EL (cell line): ENCODE measurements around the gene RAB17.

Source experiments
- DNase-seq: peaks from one replicate; pipeline ENCODE4 v3.0.0-alpha.2; 2016

RAB17 gene

GRCh38 chr2:237590272-237591140 lies at the start of gene RAB17:
RAB17 (minus strand) TSS chr2:237590734; CDS start chr2:237586154, 4,580 bp downstream.
- peak; percentile 33 for DNase-seq

- DNase-seq = no peak
These were observed 49.3 kb upstream of the RAB17 start for GRCh38 chr2:237639836-237640220.

DNA sequence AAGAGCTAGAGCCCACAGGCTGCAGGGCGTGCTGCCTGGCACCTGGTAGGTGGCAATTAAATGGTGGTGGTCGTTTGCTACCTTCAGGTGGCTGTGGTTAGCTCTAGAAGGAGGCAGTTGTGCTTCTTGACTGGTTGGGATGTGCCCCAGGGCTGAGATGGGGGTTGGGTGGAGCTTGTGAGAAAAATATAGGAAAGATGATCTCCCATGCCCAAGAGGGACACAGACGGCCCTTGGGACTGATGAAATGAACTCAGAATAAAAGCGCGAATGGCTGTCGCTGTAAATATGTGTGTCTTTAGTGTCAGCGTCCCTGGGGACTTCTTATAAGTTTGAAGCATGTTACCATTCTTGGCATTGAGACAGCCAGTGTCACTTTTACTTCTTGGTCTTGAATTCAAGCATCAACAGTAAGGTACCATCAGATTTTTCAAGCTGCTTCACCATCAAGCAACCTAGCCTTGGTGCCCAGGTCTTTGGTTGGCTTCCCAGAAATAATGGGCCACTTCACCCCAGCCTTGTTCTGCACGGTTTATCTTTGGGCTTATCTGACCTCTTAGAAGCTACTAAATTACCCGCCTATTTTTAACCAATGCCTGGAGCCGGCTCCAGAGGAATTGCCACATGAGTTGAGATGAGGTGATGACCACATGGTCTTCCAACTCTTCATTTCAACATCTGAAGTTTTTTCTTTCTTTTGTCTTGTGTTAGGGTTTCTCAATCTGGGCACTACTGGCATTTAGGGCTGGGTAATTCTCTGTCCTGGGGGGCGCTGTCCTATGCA lies 48.7 kb upstream of the RAB17 start:
- DNase-seq = no peak

DNA sequence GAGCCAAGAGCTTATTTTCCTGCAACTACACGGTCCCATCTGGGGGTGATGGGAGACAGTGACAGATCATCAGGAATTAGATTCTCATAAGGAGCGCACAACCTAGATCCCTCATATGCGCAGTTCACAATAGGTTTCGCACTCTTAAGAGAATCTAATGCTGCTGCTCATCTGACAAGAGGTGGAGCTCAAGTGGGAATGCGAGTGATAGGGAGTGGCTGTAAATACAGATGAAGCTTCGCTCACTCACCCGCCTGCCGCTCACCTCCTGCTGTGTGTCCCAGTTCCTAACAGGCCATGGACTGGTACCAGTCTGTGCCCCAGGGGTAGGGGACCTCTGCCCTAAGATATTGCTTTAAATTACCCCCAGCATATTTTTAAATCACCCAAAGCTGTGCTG lies 47.6 kb upstream of the RAB17 start:
- no peak for DNase-seq

DNA sequence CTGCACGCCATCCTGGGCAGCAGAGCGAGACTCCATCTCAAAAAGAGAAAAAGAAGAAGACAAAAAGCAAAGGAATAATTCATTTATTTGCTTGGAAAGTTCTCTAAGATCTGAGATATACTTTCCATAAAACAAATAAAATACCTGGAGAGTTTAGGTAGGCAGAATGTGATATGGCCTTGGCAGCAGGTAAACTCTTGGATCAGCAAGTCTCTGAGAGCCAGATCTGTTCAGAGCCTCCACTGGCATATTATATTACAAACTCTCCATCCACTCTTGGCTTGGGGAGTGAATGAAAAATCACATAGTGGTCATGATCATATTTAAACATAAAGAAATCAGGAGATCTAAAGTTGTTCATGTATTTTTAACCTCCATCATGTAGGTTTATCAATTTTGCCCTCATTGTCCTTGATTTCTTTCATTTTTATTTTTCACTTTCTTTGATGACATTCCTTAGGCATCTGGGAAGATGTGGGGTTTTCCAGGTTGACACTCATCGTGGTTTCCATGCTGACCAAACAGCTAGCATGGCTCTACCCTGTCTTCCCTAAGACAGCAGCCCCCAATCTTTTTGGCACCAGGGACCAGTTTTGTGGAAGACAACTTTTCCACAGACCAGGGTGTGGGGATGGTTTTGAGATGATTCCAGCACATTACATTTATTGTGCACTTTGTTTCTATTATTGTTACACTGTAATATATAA lies 47.0 kb upstream of the RAB17 start:
- DNase-seq = no peak

DNA sequence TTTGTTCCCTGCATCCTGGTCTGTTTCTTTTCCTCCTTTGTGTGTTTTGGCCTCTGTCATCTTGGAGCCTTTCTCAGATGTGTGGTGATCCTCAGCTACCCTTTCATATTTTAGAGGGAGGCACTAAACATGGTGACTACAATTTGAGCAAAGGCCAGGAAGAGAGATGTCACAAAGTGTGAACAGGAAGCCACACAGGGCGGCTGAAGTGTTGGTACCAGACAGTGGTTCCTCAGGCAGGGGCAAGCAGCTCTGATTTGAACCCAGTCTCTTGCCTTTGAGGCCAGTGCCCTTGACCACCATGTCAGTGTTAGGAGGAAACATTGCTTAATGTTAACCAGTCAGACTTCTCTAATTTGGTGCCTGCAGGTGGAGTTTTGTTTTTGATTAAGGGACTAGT lies 46.0 kb upstream of the RAB17 start:
- no peak for DNase-seq

GRCh38 chr2:237633061-237633561 lies 42.6 kb upstream of the RAB17 start:
- DNase-seq = no peak

GRCh38 chr2:237631801-237632585 lies 41.5 kb upstream of the RAB17 start:
- DNase-seq = no peak

DNA sequence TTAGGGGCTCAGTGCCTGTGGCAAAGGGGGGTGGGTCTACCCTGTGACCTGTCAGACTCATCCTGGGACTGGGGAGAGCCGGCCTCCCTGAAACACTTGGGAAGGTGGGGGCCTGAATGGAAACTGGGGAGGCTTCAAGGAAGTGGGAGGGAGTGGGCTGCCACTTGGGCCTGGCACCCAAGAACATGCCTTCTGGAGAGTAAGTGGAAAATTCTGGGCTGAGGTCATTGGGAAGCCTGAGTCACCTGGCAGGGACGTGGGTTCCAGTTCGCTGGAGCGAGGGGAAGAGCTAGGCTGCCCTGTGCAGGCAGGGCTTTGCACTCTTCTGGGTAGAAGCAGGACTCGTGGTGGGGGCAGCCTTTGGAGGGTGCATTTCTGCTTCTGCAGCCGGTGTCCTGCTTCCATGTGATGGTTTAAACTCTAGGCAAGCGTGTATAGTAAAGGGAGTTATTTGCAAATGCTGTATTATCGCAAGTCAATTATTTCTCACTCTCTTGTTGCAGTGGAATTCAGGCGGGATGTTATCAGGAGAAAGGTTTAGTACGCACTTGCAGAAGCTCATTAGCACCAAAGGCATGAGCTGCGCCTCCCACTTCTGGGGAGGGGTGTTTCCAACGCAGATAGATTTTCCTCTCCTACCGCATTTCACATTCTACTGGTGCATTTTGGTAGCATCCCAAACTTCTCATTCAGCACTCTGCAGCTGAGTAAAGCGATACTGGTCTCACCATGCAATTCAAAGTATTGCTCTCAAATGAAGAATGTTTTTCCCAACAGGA lies 40.7 kb upstream of the RAB17 start:
- DNase-seq = no peak

DNA sequence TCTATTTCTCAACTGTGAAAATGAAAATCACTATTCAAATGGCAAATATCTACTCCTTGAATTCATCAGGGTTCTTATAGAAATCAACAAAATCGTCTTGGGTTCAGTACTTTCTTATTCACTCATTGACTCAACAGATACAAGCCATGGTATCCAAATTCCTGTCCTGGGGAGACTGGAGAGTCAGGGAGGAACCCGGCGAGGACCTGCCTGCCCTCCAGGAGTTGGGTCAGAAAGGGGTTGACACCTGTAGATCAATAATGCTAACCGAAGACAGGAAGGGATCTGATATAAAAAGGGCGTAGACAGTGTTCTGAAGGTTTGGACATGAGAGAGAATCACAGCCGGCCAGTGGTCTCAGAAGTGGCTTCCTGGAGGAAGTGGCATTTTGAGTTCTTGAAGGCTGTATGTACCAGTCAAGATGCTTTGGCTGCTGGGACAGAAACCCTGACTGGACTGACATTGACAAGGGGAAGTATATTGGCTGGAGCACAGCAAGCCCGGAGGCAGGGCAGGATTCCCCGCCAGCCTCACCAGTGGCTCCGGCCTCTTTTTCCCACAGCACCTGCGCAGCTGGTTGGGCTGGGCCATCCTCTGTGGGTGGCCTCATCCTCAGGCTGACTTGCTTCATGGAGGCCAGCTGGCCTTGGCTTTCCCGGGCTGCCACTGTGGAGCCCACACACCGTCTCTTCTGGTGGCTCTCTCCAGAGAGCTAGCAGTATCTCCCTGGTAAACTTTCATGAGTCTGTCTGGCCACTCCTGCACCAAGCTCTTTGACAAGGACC lies 39.9 kb upstream of the RAB17 start:
- DNase-seq = no peak

DNA sequence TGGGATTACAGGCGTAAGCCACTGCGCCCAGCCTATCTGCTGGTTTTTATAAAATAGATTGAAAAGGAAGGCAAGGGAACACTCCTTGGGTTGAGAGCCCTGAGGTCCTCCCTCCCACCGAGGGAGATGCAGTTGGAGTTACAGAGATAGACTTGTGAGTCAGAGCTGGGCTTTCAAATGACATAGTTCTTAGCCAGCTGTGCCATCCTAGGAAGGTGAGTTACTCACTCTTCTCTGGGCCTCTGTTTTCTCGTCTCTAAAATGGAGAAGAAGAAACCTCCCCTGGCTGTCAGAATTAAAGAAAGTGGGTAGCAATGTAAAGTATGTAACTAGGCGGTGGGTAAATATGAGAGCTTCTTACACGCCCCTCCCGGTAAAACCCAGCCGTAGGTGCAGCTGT lies 39.2 kb upstream of the RAB17 start:
- DNase-seq = peak; percentile 60

- no peak for DNase-seq
These were observed 38.6 kb upstream of the RAB17 start for GRCh38 chr2:237629188-237629534.

DNA sequence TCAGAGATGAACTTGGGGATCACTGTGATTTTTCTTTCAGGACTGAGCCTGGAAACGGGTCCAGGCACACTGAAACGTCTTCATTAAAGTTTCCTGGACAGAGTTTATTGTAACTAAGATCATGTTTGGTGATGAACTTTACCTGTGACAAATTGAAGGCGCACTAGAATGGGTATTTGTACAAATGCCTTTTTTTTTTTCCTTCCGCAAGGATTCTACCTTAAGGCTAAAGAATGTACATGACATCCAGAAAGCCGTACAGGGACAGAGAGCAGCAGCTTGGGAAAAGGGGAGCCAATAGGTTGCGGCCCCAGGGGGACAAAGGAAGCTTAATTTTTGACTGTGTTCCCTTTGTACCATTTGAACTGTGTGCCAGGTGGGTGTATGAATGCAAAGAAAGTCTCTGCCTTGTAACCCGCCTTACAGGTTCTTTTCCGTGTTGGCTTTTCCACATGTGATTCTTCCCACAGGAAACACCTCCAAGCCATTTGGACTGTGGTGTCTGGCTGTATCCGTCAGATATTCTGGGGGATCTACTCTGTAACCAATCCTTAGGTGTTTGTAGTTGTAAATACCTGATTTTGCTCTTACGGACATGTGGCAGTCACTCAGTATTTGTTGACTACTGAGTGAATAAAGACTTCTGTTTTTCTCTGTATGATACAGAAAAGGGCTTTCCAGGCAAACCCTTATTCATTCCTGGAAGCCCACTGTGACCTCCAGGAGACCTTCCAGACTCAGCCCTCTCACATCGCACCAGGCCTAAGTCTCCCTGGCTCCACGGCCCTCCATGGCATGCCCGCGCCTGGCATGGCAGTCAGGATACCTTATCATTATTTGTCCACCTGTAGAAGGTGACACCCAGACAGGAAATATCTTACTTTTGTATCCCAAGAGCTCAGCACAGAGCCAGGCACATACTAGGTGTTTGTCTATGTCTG lies 38.0 kb upstream of the RAB17 start:
- DNase-seq = no peak

DNA sequence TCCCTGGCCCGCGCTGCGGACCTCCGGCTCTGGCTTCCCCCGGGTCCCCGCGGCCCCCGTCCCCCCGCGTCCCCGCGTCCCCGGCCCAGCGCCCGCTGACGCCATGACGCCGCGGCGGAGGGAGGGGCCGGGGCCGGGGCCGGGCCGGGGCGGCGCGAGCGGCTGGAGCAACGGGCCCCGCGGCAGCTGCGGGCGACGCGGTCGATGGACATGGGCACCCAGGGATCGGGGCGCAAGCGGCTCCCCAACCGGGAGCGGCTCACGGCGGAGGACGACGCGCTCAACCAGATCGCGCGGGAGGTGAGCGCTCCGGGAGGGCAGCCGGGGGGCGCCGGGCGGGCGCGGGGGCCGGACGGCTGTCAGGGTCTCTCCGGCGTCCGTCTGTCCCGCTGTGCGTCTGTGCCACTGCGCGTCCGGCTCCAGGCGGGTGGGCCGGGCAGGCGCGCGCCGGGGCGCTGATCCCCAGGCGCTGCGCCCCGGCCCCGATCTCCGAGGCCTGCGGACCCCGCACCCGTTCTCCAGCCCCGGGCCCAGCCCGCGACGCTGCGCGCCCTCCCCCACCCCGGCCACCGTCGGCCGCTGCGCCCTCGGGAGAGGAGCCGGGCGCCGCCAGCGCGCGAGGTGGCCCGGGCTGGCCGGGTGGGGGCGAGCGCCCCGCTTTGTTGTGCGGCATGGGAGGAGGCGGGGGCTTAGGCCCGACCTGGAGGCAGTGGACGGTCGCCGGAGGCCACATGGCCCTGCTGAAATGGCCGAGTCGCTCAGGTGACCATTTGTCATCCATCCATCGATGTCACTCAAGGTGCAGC lies 37.1 kb upstream of the RAB17 start, which contains the start of gene LRRFIP1:
Gene LRRFIP1 (plus strand): TSS at position 147 of the 806 bp plus-strand sequence. CDS start 58 bp downstream, at position 205.
- DNase-seq = peak; percentile 47

GRCh38 chr2:237626813-237627440 lies 36.4 kb upstream of the RAB17 start:
- DNase-seq = no peak

DNA sequence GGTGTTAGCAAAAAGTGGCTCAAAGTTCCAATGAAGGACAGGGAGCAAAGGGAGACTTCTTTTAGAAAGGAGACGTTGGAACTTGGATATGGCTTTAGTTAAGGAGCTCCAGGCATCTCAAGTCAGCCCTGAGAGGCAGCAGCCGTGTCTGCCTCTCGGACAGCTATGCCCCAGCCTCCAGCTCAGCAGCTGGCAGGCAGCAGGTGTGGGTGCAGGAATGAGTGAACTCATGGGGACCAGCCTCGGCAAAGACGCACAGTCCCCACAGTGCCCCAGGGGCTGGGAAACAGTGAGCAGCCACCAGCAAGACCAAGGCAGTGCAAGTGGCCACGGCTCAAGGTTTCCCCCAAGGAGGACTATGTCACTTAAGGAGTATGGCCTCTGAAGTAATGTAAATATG lies 35.2 kb upstream of the RAB17 start:
- no peak for DNase-seq

DNA sequence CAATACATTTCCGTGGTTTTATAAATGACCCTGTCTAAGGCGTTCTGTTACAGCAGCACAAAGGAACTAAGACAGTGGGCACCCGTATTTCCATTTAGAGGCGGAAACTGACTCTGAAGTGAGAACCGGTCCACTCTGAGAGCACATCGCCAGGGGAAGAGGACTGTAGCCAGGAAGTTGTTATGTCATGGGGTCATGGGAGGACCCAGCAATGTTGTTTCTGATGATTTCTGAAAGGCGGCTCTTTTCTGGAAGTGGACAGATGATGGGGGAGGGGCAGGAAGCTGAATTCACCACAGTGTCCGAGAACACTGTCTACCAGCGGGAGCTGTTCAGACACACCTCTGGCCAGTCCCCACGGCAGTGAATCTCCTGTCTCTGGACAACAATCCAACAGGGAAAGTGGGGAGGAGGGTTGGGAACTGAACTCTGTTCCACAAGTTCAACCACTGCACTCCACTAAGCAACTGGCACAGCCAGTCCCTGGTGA lies 34.7 kb upstream of the RAB17 start:
- no peak for DNase-seq

GRCh38 chr2:237624565-237624964 lies 34.0 kb upstream of the RAB17 start:
- no peak for DNase-seq
